Measurements from ENCODE around the gene CYP2A6.
"Not testable (repeated sequence)": the region's sequence is repeated elsewhere in the genome, so short reads cannot be mapped to it uniquely, and the experiment has no call there.

- TF ChIP-seq CTCF (conservative IDR thresholded peaks at IDR 0.05; ENCODE audit: low read depth in 2 of 2); EZH2 (IDR thresholded peaks at IDR 0.05; ENCODE audit: low read depth, unreplicated experiment); POLR2AphosphoS5 (IDR thresholded peaks at IDR 0.05; ENCODE audit: low read depth): not testable (repeated sequence)
Observed at GRCh38 chr19:40822704-40823553, 27.3 kb downstream of the CYP2A6 start.

Measured in GM23338 (cell line).